Measurements from ENCODE around the gene MFSD11.

- TF ChIP-seq CTCF (IDR thresholded peaks at IDR 0.05) = peak in 1 of 3 experiments; percentile 13
- peak; percentile 98 to 100 for TF ChIP-seq POLR2AphosphoS5 (IDR thresholded peaks at IDR 0.05; ENCODE audit: insufficient read depth in 1 of 2, low read depth in 1 of 2)
- peak; percentile 85 to 100 for TF ChIP-seq POLR2A (IDR thresholded peaks at IDR 0.05)
Observed at GRCh38 chr17:76737082-76737675, 740 bp upstream of the MFSD11 start, which contains the start of gene SRSF2.
